CD4-positive, alpha-beta T cell treated with Interleukin-17A for 4 hours (primary cell): ENCODE results near the gene NMD3.
"Not testable (repeated sequence)": the region's sequence is repeated elsewhere in the genome, so short reads cannot be mapped to it uniquely, and the experiment has no call there.

Experiments used
- DNase-seq: peaks from one replicate; pipeline ENCODE4 v3.0.0-alpha.2; 2020; ENCODE audit warnings: mixed read lengths

Gene NMD3

DNA sequence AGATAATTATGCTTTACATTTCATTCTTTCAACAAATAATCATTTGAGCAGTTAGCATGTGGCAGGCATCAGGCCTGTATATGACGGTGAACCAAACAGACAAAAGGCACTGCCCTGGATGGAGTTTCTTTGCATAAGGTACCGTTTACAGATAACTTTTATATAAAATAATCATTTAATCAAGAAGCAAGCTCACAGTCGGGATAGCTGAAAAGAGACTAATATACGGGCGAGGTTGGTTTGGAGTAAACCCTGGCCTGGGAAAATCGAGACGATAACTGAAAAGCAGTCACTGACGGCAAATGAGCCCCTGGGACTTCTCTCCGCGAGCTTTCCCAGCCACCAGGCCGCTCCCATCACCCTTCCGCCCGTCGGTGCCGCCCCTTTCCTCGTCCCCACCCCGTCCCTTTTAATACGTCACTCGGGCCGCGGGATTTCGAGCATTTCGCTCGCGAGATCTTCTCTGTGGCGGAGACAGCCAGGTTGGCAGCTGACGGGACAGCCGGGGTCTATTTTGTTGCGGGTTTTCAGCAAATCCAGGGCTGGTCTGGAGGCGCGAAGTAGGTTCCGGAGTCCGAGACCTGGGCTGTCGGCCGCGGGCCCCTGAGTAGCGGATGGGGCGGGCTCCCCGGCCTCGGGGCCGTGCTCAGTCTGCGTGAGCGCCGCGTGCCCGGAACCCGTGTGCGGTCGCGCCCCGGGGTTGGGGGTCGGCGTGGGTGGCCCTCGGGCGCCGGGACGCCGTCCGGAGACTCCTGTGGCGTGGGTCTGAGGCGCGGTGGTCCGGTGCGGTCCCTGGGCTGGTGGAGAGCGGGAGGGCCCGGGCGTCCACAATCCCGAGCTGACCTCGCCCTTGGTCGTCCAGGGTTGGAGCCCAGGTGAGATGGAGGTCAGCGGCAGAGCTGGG, at the start of gene NMD3:
Gene NMD3, plus strand, starts transcription at position 462 of the 904 bp plus-strand sequence. CDS start 703 bp downstream, outside the sequence.
- peak; percentile 92 for DNase-seq

DNA sequence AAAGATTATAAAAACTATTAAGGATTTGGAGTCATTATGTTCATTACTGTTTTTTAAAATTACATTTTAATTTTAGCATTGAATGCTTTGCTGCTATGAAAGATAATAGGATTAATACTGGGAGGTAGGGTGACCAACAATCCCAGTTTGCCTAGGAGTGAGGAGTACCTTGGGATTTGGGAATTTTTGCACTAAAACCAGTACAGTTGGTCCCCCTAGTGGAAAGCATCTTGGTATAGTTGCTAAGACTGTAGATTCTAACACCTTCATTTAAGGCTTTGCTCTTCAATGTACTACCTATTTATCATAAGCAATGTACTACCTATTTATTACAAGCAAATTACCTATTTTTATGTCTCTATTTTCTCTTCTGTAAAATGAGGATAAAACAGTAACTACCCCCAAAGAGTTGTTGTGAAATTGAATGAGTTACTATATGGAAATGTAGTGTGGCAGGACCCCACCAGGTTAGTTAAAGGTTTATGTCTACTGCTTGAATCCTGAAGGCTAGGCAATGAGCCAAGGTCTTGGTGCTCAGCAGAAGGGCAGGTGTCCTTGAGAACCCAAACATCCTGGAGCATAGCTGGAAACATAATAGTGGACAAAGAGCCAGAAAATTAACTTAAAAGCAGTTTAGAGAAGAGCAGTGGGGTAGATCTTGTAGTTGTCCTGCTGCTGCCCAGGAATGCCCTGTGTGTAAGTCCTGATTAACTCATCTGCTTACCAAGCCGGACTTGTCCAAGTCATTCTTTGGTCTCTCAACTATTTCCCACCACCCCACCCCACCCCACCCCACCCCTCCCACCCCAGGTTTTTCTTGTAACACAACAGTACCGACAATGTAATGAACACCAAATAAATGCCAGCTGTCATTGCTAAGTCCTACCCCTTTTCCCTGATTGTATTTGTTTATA, 49.2 kb upstream of the NMD3 start:
- no peak for DNase-seq

- no peak for DNase-seq
Observed at GRCh38 chr3:161175506-161175905, 45.6 kb upstream of the NMD3 start.

- DNase-seq: no peak
Observed at GRCh38 chr3:161177991-161178390, 43.1 kb upstream of the NMD3 start.

DNA sequence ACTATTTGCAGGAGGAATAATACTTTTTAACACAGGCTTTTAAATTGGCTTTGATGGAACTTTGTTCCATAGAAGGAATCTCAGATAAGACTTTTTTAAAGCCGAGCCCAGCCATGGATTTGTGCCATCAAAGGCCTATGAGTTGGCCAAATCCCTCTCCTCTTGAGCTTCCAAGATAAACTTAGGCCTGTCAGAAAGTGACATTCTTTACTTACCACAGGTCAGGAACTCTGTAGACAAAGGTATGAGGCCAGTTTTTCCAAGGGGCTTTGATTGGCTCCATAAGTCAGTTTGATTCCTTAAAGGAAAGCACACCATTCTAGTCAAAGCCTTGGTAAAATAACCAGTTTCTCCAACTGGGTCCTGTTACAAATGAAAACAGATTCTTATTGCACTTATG, 39.7 kb upstream of the NMD3 start:
- DNase-seq: not testable (repeated sequence)

DNA sequence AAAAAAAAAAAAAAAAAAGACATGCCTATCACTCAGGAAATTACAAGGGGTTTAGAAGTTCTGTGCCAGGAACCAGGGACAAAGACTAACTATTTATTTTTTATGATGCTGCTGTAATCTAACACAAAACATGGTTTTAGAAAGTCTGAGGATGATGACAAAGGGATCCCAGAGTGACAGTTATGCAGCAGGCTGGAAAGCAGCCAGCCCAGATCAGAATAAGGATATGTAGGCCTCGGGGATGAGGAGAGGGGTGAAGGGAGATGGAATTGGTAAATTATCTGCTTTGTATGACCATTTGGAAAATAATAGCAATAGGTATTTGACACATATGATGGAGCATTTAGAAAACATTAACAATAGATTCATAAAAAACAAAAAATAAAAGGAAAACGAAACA, 34.1 kb upstream of the NMD3 start:
- DNase-seq: no peak

- no peak for DNase-seq
Observed at GRCh38 chr3:161197855-161198850, 23.0 kb upstream of the NMD3 start.

DNA sequence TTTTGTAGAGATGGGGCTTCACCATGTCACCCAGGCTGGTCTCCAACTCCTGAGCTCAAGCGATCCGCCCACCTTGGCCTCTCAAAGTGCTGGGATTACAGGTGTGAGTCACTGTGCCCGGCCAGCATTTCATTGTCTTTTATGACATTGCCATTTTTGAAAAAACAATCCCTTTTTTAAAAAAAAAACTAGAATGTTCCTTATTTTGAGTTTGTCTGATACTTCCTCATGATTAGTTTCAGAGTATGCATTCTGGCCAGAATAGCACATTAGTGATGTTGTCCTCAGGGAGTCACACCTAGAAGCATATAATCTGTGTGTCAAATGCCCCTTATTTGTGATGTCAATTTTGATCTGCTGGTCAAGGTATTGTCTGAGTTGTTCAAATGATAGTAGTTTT, 21.2 kb upstream of the NMD3 start:
- DNase-seq: no peak

DNA sequence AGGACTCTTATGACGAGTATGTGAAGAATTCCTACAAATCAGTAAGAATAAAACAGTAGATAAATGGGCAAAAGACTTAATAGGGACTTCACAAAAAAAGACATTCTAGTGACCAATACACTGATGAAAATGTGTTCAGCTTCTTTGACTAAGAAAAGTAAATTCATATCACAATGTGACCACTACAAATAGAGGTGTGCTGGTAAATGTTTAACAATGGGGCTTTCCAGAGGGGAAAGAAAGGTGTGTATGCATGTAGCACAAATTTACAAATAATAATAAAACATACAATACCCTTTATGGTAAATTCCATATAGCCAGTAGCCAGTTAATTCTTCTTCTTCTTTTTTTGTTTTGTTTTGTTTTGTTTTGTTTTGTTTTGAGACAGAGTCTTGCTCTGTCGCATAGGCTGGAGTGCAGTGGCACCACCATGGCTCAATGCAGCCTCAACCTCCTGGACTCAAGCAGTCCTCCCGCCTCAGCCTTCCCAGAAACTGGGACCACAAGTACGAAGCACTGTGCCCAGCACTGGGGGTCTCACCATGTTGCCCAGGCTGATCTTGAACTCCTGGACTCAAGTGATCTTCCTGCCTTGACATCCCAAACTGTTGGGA, 17.5 kb upstream of the NMD3 start:
- no peak for DNase-seq

GRCh38 chr3:161208931-161209330, 12.2 kb upstream of the NMD3 start:
- no peak for DNase-seq

DNA sequence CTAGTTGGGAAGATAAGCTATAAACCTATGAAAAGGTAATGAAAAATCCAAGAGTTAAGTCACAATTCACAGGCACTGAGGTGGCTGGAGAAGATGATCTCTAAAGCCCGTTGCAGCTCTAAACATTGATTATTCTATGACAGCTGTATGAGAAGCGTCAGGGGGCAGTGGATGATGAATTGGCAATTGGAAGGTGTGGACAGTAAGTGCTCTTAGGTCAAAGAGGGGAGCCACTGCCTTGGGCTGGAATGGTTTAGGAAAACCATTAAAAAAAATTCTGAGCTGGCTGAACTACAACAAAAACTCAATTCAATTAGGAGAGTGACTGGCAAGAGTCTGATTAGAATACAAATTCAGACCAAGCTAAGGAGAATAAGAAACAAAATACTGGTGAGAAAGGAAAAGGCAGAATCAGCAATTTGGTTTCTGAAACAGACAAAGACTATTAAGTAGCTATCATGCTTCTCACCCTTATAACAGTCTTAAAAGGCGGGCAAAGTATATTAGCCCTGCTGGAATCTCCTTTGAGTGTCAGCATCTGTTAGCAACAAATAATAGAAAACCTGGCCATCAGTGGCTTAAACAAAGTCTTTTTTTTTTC, 8.8 kb upstream of the NMD3 start:
- no peak for DNase-seq

- no peak for DNase-seq
Observed at GRCh38 chr3:161212906-161213305, 8.2 kb upstream of the NMD3 start.

GRCh38 chr3:161213644-161214043, 7.5 kb upstream of the NMD3 start:
- DNase-seq: no peak

- DNase-seq: no peak
Observed at GRCh38 chr3:161215185-161215584, 5.9 kb upstream of the NMD3 start.

- no peak for DNase-seq
Observed at GRCh38 chr3:161217496-161217895, 3.6 kb upstream of the NMD3 start.

- DNase-seq: no peak
Observed at GRCh38 chr3:161219495-161219894, 1.6 kb upstream of the NMD3 start.

DNA sequence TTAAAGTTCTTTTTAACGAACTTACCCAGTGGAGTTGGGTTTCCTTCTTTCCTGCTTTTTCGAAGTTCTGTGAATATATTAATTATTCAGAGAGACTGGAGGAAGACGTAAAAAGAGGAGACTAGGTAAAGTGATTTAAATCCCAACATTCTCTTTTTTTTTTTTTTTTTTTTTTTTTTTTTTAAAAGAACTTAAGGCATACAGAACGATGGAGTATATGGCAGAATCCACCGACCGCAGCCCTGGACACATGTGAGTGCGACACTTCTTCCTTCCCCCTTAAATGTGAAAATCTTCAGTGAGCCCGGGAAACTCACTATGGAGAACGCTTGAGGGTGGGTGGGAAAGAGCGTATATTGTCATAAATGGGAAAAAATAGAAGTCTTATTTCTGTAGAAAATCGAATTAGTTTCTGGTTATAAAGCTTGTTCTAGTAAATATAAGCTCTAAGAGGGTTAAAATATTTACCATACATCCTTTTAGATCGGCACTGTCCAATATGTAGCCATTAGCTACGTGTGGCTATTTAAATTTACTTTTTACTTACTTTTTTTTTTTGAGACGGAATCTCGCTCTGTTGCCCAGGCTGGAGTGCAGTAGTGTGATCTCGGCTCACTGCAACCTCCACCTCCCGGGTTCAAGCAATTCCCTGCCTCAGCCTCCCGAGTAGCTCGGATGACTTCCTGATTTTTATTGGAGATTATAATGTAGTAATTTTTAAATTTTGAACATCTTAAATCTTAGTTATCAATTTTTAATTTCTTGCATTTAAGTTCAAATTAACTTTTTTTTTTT, 892 bp downstream of the NMD3 start:
- peak; percentile 19 for DNase-seq

DNA sequence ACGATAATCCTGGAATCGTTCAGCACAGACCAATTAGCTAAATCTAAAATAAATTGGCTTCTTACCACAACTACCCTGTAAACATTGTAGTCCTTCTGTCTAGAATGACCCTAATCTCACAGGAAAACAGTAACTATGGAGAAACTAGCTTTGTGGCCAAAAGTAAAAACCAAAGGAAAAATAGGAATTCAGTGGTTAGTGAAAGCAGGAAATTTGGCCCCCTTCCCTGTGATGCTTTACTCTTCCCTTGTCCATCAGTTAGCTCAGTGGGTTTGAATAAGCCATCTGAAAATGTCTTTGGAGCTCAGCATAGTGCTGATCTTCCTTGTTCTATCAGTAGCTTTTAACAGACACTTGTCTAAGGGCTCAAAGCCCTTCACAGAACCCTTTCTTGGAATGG, 1.6 kb downstream of the NMD3 start:
- no peak for DNase-seq

- DNase-seq: no peak
Observed at GRCh38 chr3:161224786-161225185, 3.7 kb downstream of the NMD3 start.

- DNase-seq: no peak
Observed at GRCh38 chr3:161230621-161231171, 9.6 kb downstream of the NMD3 start.
